GM12801 (cell line): ENCODE data around the gene C2orf72.

Experiments used
- CTCF ChIP-seq: IDR thresholded peaks from one replicate; pipeline ENCODE4 v1.5.1; 2011; ENCODE audit warnings: control low read depth; ENCODE audit not compliant: insufficient read length; ENCODE audit errors: extremely low read depth

Gene C2orf72

GRCh38 chr2:231047274-231047922 lies 10.1 kb downstream of the C2orf72 start:
- TF ChIP-seq CTCF: no peak

- no peak for TF ChIP-seq CTCF
Measured at GRCh38 chr2:231047923-231048915, 10.9 kb downstream of the C2orf72 start.

- no peak for TF ChIP-seq CTCF
Measured at GRCh38 chr2:231049286-231050017, 12.1 kb downstream of the C2orf72 start.

GRCh38 chr2:231050018-231050901 lies 12.9 kb downstream of the C2orf72 start:
- TF ChIP-seq CTCF: no peak

GRCh38 chr2:231051116-231051515 lies 13.8 kb downstream of the C2orf72 start:
- no peak for TF ChIP-seq CTCF

GRCh38 chr2:231052494-231053451 lies 15.4 kb downstream of the C2orf72 start:
- peak; percentile 17 for TF ChIP-seq CTCF
